ENCODE results near the gene OR2K2. TPM values are rescaled to one million over a fixed set of nuclear protein-coding genes. Genes with fewer than 3 reads are reported as not detected.

Gene OR2K2
- total RNA-seq (ENCODE audit: unreplicated experiment), result not detected
- long read RNA-seq, result 0 reads

DNA sequence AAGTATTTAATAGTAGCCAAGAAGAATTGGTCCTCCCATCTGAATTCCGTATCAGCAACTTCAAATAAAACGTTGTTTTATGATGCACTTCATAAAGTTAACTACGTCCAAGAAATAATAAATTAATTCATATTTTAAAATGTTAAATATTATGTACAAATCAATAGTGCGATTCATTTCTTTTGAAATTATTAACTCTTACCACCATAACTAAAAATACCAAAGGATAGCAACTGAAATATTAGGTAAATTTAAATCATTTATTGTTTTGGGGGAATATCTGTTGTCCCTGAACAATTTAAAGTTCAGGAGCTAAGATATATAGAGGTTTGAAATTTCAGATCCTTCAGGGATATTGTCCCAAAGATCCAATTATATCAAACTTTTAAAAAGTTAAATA lies at the start of gene OR2K2:
Gene OR2K2 (minus strand): TSS at position 101 of the 400 bp plus-strand sequence. CDS start 1,791 bp downstream, outside the sequence.
- TF ChIP-seq, protein P1, sequence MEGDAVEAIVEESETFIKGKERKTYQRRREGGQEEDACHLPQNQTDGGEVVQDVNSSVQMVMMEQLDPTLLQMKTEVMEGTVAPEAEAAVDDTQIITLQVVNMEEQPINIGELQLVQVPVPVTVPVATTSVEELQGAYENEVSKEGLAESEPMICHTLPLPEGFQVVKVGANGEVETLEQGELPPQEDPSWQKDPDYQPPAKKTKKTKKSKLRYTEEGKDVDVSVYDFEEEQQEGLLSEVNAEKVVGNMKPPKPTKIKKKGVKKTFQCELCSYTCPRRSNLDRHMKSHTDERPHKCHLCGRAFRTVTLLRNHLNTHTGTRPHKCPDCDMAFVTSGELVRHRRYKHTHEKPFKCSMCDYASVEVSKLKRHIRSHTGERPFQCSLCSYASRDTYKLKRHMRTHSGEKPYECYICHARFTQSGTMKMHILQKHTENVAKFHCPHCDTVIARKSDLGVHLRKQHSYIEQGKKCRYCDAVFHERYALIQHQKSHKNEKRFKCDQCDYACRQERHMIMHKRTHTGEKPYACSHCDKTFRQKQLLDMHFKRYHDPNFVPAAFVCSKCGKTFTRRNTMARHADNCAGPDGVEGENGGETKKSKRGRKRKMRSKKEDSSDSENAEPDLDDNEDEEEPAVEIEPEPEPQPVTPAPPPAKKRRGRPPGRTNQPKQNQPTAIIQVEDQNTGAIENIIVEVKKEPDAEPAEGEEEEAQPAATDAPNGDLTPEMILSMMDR (IDR thresholded peaks at IDR 0.05; ENCODE audit: unreplicated experiment), result no peak
- Mint-ChIP-seq H3K36me3 (ENCODE audit: low read depth, unreplicated experiment) (no peaks in the 10 kb centered on the region), H3K9me3 (ENCODE audit: unreplicated experiment) (no peaks in the 10 kb centered on the region), H3K27ac (ENCODE audit: unreplicated experiment) (no peak within 1 kb of the TSS), H3K27me3 (ENCODE audit: unreplicated experiment) (no peaks in the 10 kb centered on the region), H3K4me1 (ENCODE audit: unreplicated experiment) (no peaks in the 10 kb centered on the region), H3K4me3 (ENCODE audit: unreplicated experiment) (no peak within 1 kb of the TSS)
- no peak for DNase-seq (ENCODE audit: low spot score)

DNA sequence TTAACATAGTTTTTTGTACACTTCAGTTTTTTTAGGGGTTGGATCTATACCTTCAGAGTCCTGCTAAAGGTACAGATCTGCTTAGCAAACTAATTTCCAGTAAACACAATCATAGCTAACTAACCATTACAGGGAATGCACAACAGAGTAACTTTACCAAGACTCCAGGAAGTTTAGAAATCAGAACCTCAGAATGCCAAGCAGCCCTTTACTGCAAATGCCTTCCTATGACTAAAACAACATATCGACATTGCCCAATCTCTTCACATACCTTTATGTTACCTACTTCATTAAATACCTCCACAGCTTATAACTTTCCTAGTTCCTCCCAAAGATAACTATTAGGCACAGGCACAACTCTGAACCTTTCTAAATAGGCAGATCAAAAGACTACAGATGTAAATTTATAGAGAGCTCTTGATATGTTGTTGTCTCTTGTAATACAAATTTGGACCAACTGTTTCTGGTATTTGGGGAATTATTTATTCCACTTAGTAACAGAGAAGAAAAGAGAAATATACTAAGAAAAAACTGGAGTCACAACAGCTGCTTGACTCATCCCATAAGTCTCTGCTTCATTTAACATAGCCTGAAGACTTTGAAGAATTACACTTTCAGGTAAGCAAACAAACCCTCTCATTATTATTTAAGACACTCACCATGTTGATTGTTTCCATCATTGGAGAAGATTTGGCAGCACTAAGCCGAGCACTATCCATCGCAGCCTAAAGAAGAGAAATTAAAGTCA lies 46.0 kb upstream of the OR2K2 start:
- no peak for DNase-seq (ENCODE audit: low spot score)
- no peaks in the 10 kb centered on the region for H3K27me3 Mint-ChIP-seq (ENCODE audit: unreplicated experiment)
- TF ChIP-seq, protein P1 (IDR thresholded peaks at IDR 0.05; ENCODE audit: unreplicated experiment), result no peak
- H3K9me3 Mint-ChIP-seq (ENCODE audit: unreplicated experiment), result no peaks in the 10 kb centered on the region
- no peak overlapping the region for H3K4me3 Mint-ChIP-seq (ENCODE audit: unreplicated experiment)
- no peaks in the 10 kb centered on the region for H3K4me1 Mint-ChIP-seq (ENCODE audit: unreplicated experiment)
- peaks cover 23% of the 10 kb centered on the region for H3K36me3 Mint-ChIP-seq (ENCODE audit: low read depth, unreplicated experiment)
- H3K27ac Mint-ChIP-seq (ENCODE audit: unreplicated experiment), result no peak overlapping the region

GRCh38 chr9:111375062-111375461 lies 45.0 kb upstream of the OR2K2 start:
- Mint-ChIP-seq H3K4me3 (ENCODE audit: unreplicated experiment) (no peak overlapping the region), H3K9me3 (ENCODE audit: unreplicated experiment) (no peaks in the 10 kb centered on the region), H3K36me3 (ENCODE audit: low read depth, unreplicated experiment) (peaks cover 28% of the 10 kb centered on the region), H3K27ac (ENCODE audit: unreplicated experiment) (no peak overlapping the region), H3K4me1 (ENCODE audit: unreplicated experiment) (no peaks in the 10 kb centered on the region), H3K27me3 (ENCODE audit: unreplicated experiment) (no peaks in the 10 kb centered on the region)
- no peak for DNase-seq (ENCODE audit: low spot score)
- TF ChIP-seq, protein P1 (IDR thresholded peaks at IDR 0.05; ENCODE audit: unreplicated experiment), result no peak

DNA sequence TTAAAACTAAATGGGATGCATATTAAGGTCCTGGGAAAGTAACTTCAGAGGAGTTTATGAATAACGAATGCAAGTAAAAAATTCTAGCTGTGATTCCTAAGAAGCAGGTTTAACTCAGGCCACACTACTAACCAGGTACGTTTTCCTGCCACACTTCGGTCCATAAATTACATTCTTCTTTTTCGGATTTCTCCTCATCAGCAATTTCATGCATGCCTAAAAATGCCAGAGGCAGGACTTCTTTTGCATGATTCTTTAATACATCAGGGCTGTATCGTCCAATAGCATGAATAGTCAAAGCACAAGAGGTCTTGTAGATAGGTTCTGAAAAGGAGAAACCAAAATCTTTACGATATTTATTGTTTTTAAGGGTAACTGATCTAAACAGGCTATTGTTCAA lies 42.3 kb upstream of the OR2K2 start:
- H3K36me3 Mint-ChIP-seq (ENCODE audit: low read depth, unreplicated experiment), result peaks cover 36% of the 10 kb centered on the region
- H3K4me1 Mint-ChIP-seq (ENCODE audit: unreplicated experiment), result no peaks in the 10 kb centered on the region

GRCh38 chr9:111366978-111367377 lies 37.0 kb upstream of the OR2K2 start:
- H3K36me3 Mint-ChIP-seq (ENCODE audit: low read depth, unreplicated experiment), result peaks cover 48% of the 10 kb centered on the region
- TF ChIP-seq, protein P1 (IDR thresholded peaks at IDR 0.05; ENCODE audit: unreplicated experiment), result no peak
- no peaks in the 10 kb centered on the region for H3K9me3 Mint-ChIP-seq (ENCODE audit: unreplicated experiment)

More for the DNA sequence above, 42.3 kb upstream of the OR2K2 start:
- DNase-seq (ENCODE audit: low spot score), result no peak
- Mint-ChIP-seq H3K27ac (ENCODE audit: unreplicated experiment) (no peak overlapping the region), H3K27me3 (ENCODE audit: unreplicated experiment) (no peaks in the 10 kb centered on the region), H3K9me3 (ENCODE audit: unreplicated experiment) (no peaks in the 10 kb centered on the region), H3K4me3 (ENCODE audit: unreplicated experiment) (no peak overlapping the region)
- TF ChIP-seq, protein P1 (IDR thresholded peaks at IDR 0.05; ENCODE audit: unreplicated experiment), result no peak

More at GRCh38 chr9:111366978-111367377, 37.0 kb upstream of the OR2K2 start:
- H3K27ac Mint-ChIP-seq (ENCODE audit: unreplicated experiment), result no peak overlapping the region
- H3K4me1 Mint-ChIP-seq (ENCODE audit: unreplicated experiment), result no peaks in the 10 kb centered on the region
- H3K4me3 Mint-ChIP-seq (ENCODE audit: unreplicated experiment), result no peak overlapping the region
- H3K27me3 Mint-ChIP-seq (ENCODE audit: unreplicated experiment), result peaks cover 3% of the 10 kb centered on the region
- DNase-seq (ENCODE audit: low spot score), result no peak
